ENCODE measurements around the gene IRF2. TPM values are rescaled to one million over a fixed set of nuclear protein-coding genes. Genes with fewer than 3 reads are reported as not detected.
A peak's percentile ranks its signal among the peaks of the same experiment; 100 is the strongest.

Gene IRF2
- total and polyA plus RNA-seq, 2 experiments from 2014 or later = 12.8 to 14.2 TPM

DNA sequence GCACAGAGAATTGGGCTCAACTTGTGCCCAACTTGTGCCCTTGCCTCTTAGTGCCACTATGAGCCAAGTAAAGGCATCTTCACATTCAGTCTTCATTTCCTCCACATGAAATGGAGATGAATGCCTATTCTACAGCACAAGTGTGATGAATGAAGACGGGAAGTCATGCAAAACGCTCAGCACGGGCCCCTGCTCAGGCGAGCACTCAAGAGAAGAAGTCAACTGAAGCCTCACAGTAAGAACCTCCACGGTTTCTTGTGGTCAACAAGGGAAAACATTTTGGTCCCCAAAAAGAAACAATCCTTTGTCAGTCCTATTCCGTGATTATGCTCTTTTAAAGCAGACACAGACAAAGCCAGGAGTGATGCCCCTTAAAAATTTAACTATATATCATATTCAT is 87.0 kb downstream of the IRF2 start:
- TF ChIP-seq EZH2 (IDR thresholded peaks at IDR 0.05; ENCODE audit: insufficient read depth, poor library complexity, severe bottlenecking) (no peak), EZH2phosphoT487 (IDR thresholded peaks at IDR 0.05; ENCODE audit: insufficient read depth, low read depth) (no peak)
- H3K9ac ChIP-seq = no peak overlapping the region
- H3K27me3 ChIP-seq (replicated peaks; ENCODE audit: insufficient read depth) = no peaks in the 10 kb centered on the region
- no peak overlapping the region for H2AFZ ChIP-seq
- no peaks in the 10 kb centered on the region for H3K9me3 ChIP-seq (ENCODE audit: low read depth)
- H3K4me2 ChIP-seq (ENCODE audit: unreplicated experiment) = no peak overlapping the region
- peaks cover 18% of the 10 kb centered on the region for H3K4me1 ChIP-seq (ENCODE audit: insufficient read depth)
- peaks cover 11% of the 10 kb centered on the region; the same call in 1 of the 2 replicates for H3K36me3 ChIP-seq (ENCODE audit: low read depth)
- WGBS, 2 experiments (ENCODE audit: low coverage in 1 of 2, low lambda C conversion rate in 2 of 2, missing lambda C conversion rate in 2 of 2) = 91 to 92% methylated on average over 6 of the region's 6 CpGs
- in situ Hi-C loops (cut with MboI) = no loop called here
- H3K4me3 ChIP-seq = no peak overlapping the region
- H3F3A ChIP-seq (ENCODE audit: insufficient read depth) = peaks cover 36% of the 10 kb centered on the region
- H4K20me1 ChIP-seq (ENCODE audit: insufficient read depth) = no peaks in the 10 kb centered on the region
- no peak overlapping the region for H3K27ac ChIP-seq
- H3K9me2 ChIP-seq (ENCODE audit: insufficient read depth) = no peaks in the 10 kb centered on the region
- DNase-seq = no peak
- no peaks in the 10 kb centered on the region for H3K79me2 ChIP-seq (ENCODE audit: insufficient read depth)

GRCh38 chr4:184386271-184386781 is 88.0 kb downstream of the IRF2 start:
- H3K27me3 ChIP-seq (replicated peaks; ENCODE audit: insufficient read depth) = no peaks in the 10 kb centered on the region
- no peak overlapping the region for H3K4me2 ChIP-seq (ENCODE audit: unreplicated experiment)
- no peak overlapping the region for H3K27ac ChIP-seq
- no peaks in the 10 kb centered on the region for H3K9me3 ChIP-seq (ENCODE audit: low read depth)
- DNase-seq = no peak
- H3K9me2 ChIP-seq (ENCODE audit: insufficient read depth) = no peaks in the 10 kb centered on the region
- 88 to 91% methylated on average over 10 of the region's 10 CpGs for WGBS, 2 experiments (ENCODE audit: low coverage in 1 of 2, low lambda C conversion rate in 2 of 2, missing lambda C conversion rate in 2 of 2)
- no peaks in the 10 kb centered on the region for H3K79me2 ChIP-seq (ENCODE audit: insufficient read depth)
- peaks cover 11% of the 10 kb centered on the region; the same call in 1 of the 2 replicates for H3K36me3 ChIP-seq (ENCODE audit: low read depth)
- no peak overlapping the region for H3K4me3 ChIP-seq
- in situ Hi-C loops (cut with MboI) = no loop called here
- no peak overlapping the region for H3K9ac ChIP-seq
- peaks cover 18% of the 10 kb centered on the region for H3K4me1 ChIP-seq (ENCODE audit: insufficient read depth)
- peaks cover 36% of the 10 kb centered on the region for H3F3A ChIP-seq (ENCODE audit: insufficient read depth)
- no peak for TF ChIP-seq EZH2phosphoT487 (IDR thresholded peaks at IDR 0.05; ENCODE audit: insufficient read depth, low read depth)
- no peak for TF ChIP-seq EZH2 (IDR thresholded peaks at IDR 0.05; ENCODE audit: insufficient read depth, poor library complexity, severe bottlenecking)
- H2AFZ ChIP-seq = no peak overlapping the region
- H4K20me1 ChIP-seq (ENCODE audit: insufficient read depth) = no peaks in the 10 kb centered on the region

DNA sequence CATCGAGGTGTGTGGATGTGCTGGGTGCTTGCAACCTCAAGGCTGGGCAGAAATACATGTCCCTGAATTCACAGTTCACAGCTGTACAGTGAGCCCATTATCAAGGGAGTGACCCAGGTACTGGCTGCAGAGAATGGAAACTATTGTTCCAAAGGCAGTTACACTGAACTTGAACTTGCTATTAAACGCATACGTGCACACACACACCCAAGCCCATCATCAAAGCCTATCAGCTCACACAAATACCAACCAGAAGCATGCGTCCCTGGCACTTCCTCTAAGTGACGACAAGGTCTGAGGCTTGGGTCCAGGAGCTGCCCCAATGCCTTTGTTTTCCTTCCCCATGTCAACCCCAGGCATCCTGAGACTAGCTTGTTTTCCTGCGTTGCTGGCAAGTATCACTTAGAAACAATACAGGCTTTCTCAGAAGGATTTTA is 88.6 kb downstream of the IRF2 start:
- Histone ChIP-seq H3K27ac (no peak overlapping the region), H3F3A (ENCODE audit: insufficient read depth) (peaks cover 36% of the 10 kb centered on the region), H3K9ac (no peak overlapping the region), H3K4me3 (no peak overlapping the region), H3K9me2 (ENCODE audit: insufficient read depth) (no peaks in the 10 kb centered on the region), H3K9me3 (ENCODE audit: low read depth) (no peaks in the 10 kb centered on the region), H3K4me2 (ENCODE audit: unreplicated experiment) (no peak overlapping the region), H4K20me1 (ENCODE audit: insufficient read depth) (no peaks in the 10 kb centered on the region), H3K36me3 (ENCODE audit: low read depth) (peaks cover 11% of the 10 kb centered on the region; the same call in 1 of the 2 replicates), H2AFZ (no peak overlapping the region), H3K4me1 (ENCODE audit: insufficient read depth) (peaks cover 18% of the 10 kb centered on the region), H3K27me3 (replicated peaks; ENCODE audit: insufficient read depth) (no peaks in the 10 kb centered on the region), H3K79me2 (ENCODE audit: insufficient read depth) (no peaks in the 10 kb centered on the region)
- no peak for DNase-seq
- 95 to 96% methylated on average over 6 of the region's 6 CpGs for WGBS, 2 experiments (ENCODE audit: low coverage in 1 of 2, low lambda C conversion rate in 2 of 2, missing lambda C conversion rate in 2 of 2)
- in situ Hi-C loops (cut with MboI) = no loop called here
- TF ChIP-seq EZH2 (IDR thresholded peaks at IDR 0.05; ENCODE audit: insufficient read depth, poor library complexity, severe bottlenecking) (no peak), EZH2phosphoT487 (IDR thresholded peaks at IDR 0.05; ENCODE audit: insufficient read depth, low read depth) (no peak)

DNA sequence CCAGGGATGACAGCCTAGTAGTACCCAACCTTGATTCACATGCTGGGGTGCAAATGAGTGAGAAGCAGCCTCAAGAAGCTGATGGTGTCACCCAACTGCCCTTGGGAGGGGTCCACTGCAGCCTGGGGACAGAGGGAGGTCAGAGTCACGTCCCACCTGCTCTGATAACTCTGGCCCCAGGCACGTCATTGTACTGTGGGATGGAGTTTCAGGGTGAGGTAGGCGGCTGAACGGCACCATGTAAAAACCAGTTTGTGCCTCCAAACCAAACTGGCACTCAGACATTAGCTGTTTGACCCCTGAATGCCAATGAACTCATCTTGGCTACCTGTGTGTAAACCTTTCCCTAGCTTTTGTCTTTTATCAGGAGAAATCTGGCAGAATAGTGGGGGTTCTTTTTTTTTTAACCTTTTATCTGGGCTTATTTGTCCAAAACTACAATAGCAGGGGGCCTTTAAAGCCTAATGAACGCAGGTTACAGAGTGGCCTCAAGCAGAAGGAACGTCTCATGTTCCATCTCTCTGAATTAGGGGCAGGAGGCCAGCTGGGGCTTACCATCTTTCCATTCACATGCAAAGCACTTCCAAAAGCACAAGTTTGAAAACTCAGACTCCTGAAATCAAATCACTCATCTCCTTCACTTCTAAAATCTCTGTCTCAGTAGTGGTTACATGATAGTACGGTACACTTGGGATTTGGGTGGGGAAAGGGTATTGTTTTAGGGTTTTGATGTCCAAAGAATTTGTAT is 89.4 kb downstream of the IRF2 start:
- peak overlapping the region; percentile 68; the same call in 1 of the 2 replicates for H3K9ac ChIP-seq
- peak overlapping the region; percentile 75 for H3K4me3 ChIP-seq
- H3K27ac ChIP-seq = no peak overlapping the region
- no peaks in the 10 kb centered on the region for H3K79me2 ChIP-seq (ENCODE audit: insufficient read depth)
- peaks cover 18% of the 10 kb centered on the region for H3K4me1 ChIP-seq (ENCODE audit: insufficient read depth)
- no peaks in the 10 kb centered on the region for H3K9me2 ChIP-seq (ENCODE audit: insufficient read depth)
- no peaks in the 10 kb centered on the region for H3K9me3 ChIP-seq (ENCODE audit: low read depth)
- H3K27me3 ChIP-seq (replicated peaks; ENCODE audit: insufficient read depth) = no peaks in the 10 kb centered on the region
- TF ChIP-seq EZH2 (IDR thresholded peaks at IDR 0.05; ENCODE audit: insufficient read depth, poor library complexity, severe bottlenecking) (no peak), EZH2phosphoT487 (IDR thresholded peaks at IDR 0.05; ENCODE audit: insufficient read depth, low read depth) (no peak)
- WGBS, 2 experiments (ENCODE audit: low coverage in 1 of 2, low lambda C conversion rate in 2 of 2, missing lambda C conversion rate in 2 of 2) = 89 to 92% methylated on average over 7 of the region's 7 CpGs
- in situ Hi-C loops (cut with MboI) = no loop called here
- no peak for DNase-seq
- no peaks in the 10 kb centered on the region for H4K20me1 ChIP-seq (ENCODE audit: insufficient read depth)
- H3F3A ChIP-seq (ENCODE audit: insufficient read depth) = peaks cover 36% of the 10 kb centered on the region
- H3K4me2 ChIP-seq (ENCODE audit: unreplicated experiment) = peak overlapping the region; percentile 92
- no peak overlapping the region for H2AFZ ChIP-seq
- H3K36me3 ChIP-seq (ENCODE audit: low read depth) = peaks cover 11% of the 10 kb centered on the region; the same call in 1 of the 2 replicates

All from GM23248 (cell line).